ENCODE results near the gene MISP3. TPM values are rescaled to one million over a fixed set of nuclear protein-coding genes. Genes with fewer than 3 reads are reported as not detected.

The MISP3 gene
- total RNA-seq, 1 donor from 2014 or later = not detected

DNA sequence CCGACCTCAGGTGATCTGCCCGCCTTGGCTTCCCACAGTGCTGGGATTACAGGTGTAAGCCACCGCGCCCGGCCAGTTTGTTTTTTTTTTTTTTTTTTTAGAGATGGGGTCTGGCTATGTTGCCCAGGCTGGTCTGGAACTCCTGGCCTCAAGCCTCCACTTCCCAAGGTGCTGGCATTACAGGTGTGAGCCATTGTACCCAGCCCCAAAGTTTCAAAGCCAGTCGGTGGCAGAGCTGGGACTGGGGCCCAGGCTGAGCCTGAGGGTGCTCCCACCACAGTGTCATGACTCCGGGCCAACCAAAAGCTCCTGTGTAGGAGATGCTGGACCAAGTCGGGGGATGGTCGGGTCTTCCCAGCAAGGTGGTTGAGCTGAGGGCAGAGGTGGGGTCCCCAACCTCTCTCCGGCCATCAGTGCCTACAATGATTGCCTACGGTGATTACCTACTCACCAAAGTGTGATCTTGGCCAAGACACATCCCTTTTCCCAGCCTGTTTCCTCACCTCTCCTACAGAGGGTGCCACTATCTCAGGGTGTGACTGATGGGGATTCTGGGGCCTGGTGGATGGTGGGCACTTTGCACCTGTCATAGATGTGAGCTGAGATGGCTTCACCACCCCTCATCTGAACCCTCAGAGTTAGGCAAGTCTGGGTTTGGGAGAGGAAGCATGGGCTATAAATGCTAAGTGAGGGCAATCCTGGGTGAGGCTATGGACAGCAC, 23.8 kb downstream of the MISP3 start:
- no peak for DNase-seq (ENCODE audit: low spot score)
- peaks cover under 1% of the 10 kb centered on the region for H3K4me1 Mint-ChIP-seq (ENCODE audit: unreplicated experiment)
- no peak overlapping the region for H3K27ac Mint-ChIP-seq (ENCODE audit: unreplicated experiment)
- H3K9me3 Mint-ChIP-seq (ENCODE audit: unreplicated experiment) = peaks cover 3% of the 10 kb centered on the region
- H3K27me3 Mint-ChIP-seq (ENCODE audit: unreplicated experiment) = peaks cover 13% of the 10 kb centered on the region
- peak overlapping the region; percentile 22 for H3K4me3 Mint-ChIP-seq (ENCODE audit: unreplicated experiment)
- H3K36me3 Mint-ChIP-seq (ENCODE audit: low read depth, unreplicated experiment) = peaks cover 16% of the 10 kb centered on the region
- no peak for TF ChIP-seq CTCF (IDR thresholded peaks at IDR 0.05; ENCODE audit: unreplicated experiment)

DNA sequence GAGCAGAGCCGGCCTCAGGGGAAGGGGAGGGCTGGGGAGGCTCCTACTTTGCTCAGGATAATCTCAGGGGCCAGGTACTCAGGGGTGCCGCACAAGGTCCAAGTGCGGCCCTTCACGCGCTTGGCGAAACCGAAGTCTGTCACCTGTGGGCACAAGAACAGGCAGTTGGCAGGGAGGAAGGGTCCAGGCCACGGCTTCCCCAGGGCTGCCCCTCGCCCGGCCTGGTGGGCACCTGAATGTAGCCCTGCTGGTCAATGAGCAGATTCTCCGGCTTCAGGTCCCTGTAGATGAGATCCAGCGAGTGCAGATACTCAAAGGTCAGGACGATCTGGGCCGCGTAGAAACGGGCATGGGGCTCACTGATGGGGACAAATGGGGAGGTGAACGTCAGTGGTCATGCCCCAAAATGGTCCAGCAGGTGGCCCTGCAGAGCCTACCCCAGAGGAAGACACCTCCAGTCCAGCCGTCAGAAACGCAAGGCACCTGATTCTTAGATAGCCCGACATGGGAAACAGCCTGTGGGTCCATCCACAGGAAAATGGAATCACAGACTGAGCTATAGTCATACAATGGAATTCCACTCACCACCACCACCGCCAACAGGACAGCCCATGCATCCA, 25.1 kb downstream of the MISP3 start:
- Mint-ChIP-seq H3K9me3 (ENCODE audit: unreplicated experiment) (peaks cover 3% of the 10 kb centered on the region), H3K4me1 (ENCODE audit: unreplicated experiment) (no peaks in the 10 kb centered on the region), H3K36me3 (ENCODE audit: low read depth, unreplicated experiment) (peaks cover 16% of the 10 kb centered on the region), H3K27me3 (ENCODE audit: unreplicated experiment) (peaks cover 13% of the 10 kb centered on the region), H3K4me3 (ENCODE audit: unreplicated experiment) (no peak overlapping the region), H3K27ac (ENCODE audit: unreplicated experiment) (no peak overlapping the region)
- TF ChIP-seq CTCF (IDR thresholded peaks at IDR 0.05; ENCODE audit: unreplicated experiment) = no peak
- no peak for DNase-seq (ENCODE audit: low spot score)

DNA sequence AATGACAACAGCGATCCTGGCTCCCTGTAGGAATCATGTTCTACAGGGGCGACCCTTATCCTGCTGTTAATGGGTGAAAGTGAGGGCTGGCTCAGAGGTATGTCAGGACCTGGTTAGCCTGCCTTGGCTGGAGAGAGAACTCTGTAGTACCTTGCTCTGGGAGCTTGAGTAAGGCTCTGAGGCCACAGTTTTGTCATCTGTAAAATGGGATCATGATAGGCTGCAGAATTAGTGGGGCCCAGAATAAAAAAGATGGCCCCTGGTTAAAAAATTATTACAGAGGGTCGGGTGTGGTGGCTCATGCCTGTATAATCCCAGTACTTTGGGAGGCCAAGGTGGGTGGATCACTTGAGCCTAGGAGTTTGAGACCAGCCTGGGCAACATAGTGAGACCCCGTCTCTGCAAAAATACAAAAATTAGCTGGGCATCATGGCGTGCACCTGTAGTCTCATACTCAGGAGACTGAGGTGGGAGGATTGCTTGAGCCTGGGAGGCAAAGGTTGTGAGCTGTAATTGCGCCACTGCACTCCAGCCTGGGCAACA, 28.5 kb downstream of the MISP3 start:
- H3K27me3 Mint-ChIP-seq (ENCODE audit: unreplicated experiment) = peaks cover 4% of the 10 kb centered on the region
- no peaks in the 10 kb centered on the region for H3K9me3 Mint-ChIP-seq (ENCODE audit: unreplicated experiment)
- H3K27ac Mint-ChIP-seq (ENCODE audit: unreplicated experiment) = no peak overlapping the region
- H3K4me3 Mint-ChIP-seq (ENCODE audit: unreplicated experiment) = no peak overlapping the region
- TF ChIP-seq CTCF (IDR thresholded peaks at IDR 0.05; ENCODE audit: unreplicated experiment) = no peak
- H3K36me3 Mint-ChIP-seq (ENCODE audit: low read depth, unreplicated experiment) = peaks cover 15% of the 10 kb centered on the region
- no peak for DNase-seq (ENCODE audit: low spot score)
- no peaks in the 10 kb centered on the region for H3K4me1 Mint-ChIP-seq (ENCODE audit: unreplicated experiment)

DNA sequence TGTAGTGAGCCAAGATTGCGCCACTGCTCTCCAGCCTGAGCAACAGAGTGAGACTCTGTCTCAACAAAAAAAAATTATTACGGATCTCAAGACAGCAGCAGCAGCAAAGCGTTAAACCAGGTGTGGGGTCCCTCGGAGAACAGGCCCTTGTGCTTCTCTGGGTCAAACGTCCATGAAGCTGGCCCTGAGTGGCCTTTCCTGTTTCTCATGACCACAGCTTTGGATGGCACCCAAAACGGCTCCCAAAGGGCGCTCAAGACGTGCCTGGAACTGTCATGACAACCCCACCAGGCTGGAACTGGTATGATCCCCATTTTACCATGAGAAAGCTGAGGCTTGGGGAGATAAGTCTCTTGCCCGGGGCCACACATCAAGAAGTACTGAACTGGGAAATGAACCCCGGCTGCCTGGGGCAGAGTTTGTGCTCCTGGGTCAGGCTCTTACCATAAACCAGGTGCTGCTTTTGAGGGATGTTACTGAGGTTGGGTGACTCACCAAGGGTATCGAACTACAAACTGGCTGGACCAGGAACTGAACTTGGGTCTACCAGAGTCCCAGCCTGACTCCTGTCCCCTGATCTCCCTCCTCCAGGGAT, 29.6 kb downstream of the MISP3 start:
- no peak overlapping the region for H3K27ac Mint-ChIP-seq (ENCODE audit: unreplicated experiment)
- DNase-seq (ENCODE audit: low spot score) = no peak
- H3K4me1 Mint-ChIP-seq (ENCODE audit: unreplicated experiment) = no peaks in the 10 kb centered on the region
- H3K36me3 Mint-ChIP-seq (ENCODE audit: low read depth, unreplicated experiment) = peaks cover 14% of the 10 kb centered on the region
- no peak for TF ChIP-seq CTCF (IDR thresholded peaks at IDR 0.05; ENCODE audit: unreplicated experiment)
- no peak overlapping the region for H3K4me3 Mint-ChIP-seq (ENCODE audit: unreplicated experiment)
- H3K27me3 Mint-ChIP-seq (ENCODE audit: unreplicated experiment) = peaks cover 1% of the 10 kb centered on the region
- H3K9me3 Mint-ChIP-seq (ENCODE audit: unreplicated experiment) = no peaks in the 10 kb centered on the region
